ENCODE measurements around the gene RCAN1. TPM values are rescaled to one million over a fixed set of nuclear protein-coding genes. Genes with fewer than 3 reads are reported as not detected.

RCAN1 gene
- total RNA-seq, 6 experiments from 2014 or later = 60.8 to 87.2 (median 66.1) TPM

- Mint-ChIP-seq H3K4me3 (no peak overlapping the region; the same call in 1 of the 2 replicates), H3K4me1 (ENCODE audit: low read depth) (peaks cover 54% of the 10 kb centered on the region), H3K36me3 (ENCODE audit: low read depth) (peaks cover 28% of the 10 kb centered on the region), H3K27me3 (ENCODE audit: insufficient read depth) (no peaks in the 10 kb centered on the region), H3K27ac (peak overlapping the region; percentile 97), H3K9me3 (peaks cover 12% of the 10 kb centered on the region)
- no peak for TF ChIP-seq CTCF (IDR thresholded peaks at IDR 0.05)
- DNase-seq = no peak
Observed at GRCh38 chr21:34554227-34554626, 60.7 kb downstream of the RCAN1 start.

GRCh38 chr21:34553151-34553952, 61.6 kb downstream of the RCAN1 start:
- H3K4me3 Mint-ChIP-seq = peak overlapping the region; percentile 85
- peak; percentile 82 for DNase-seq
- peak overlapping the region; percentile 97 for H3K27ac Mint-ChIP-seq
- TF ChIP-seq CTCF (IDR thresholded peaks at IDR 0.05) = no peak
- peaks cover 59% of the 10 kb centered on the region for H3K4me1 Mint-ChIP-seq (ENCODE audit: low read depth)
- peaks cover 31% of the 10 kb centered on the region for H3K36me3 Mint-ChIP-seq (ENCODE audit: low read depth)
- no peaks in the 10 kb centered on the region for H3K27me3 Mint-ChIP-seq (ENCODE audit: insufficient read depth)
- peaks cover 12% of the 10 kb centered on the region for H3K9me3 Mint-ChIP-seq

- no peak for TF ChIP-seq CTCF (IDR thresholded peaks at IDR 0.05)
- Mint-ChIP-seq H3K36me3 (ENCODE audit: low read depth) (peaks cover 31% of the 10 kb centered on the region), H3K4me1 (ENCODE audit: low read depth) (peaks cover 59% of the 10 kb centered on the region), H3K27ac (peak overlapping the region; percentile 97), H3K4me3 (peak overlapping the region; percentile 85), H3K27me3 (ENCODE audit: insufficient read depth) (no peaks in the 10 kb centered on the region), H3K9me3 (peaks cover 12% of the 10 kb centered on the region)
- no peak for DNase-seq
Observed at GRCh38 chr21:34552360-34553098, 62.4 kb downstream of the RCAN1 start.

GRCh38 chr21:34550182-34550799, 64.6 kb downstream of the RCAN1 start:
- peaks cover 2% of the 10 kb centered on the region; the same call in 1 of the 2 replicates for H3K27me3 Mint-ChIP-seq (ENCODE audit: insufficient read depth)

More at GRCh38 chr21:34550182-34550799, 64.6 kb downstream of the RCAN1 start:
- peaks cover 12% of the 10 kb centered on the region for H3K9me3 Mint-ChIP-seq
- H3K27ac Mint-ChIP-seq = peak overlapping the region; percentile 13; the same call in 1 of the 2 replicates
- no peak overlapping the region for H3K4me3 Mint-ChIP-seq
- H3K4me1 Mint-ChIP-seq (ENCODE audit: low read depth) = peaks cover 81% of the 10 kb centered on the region
- no peak for TF ChIP-seq CTCF (IDR thresholded peaks at IDR 0.05)
- H3K36me3 Mint-ChIP-seq (ENCODE audit: low read depth) = peaks cover 30% of the 10 kb centered on the region
- DNase-seq = no peak

Measured in HFFc6 (cell line).